HepG2 (cell line): Measurements from ENCODE around the gene VAMP8. TPM values are rescaled to one million over a fixed set of nuclear protein-coding genes. Genes with fewer than 3 reads are reported as not detected.

ENCODE experiments used
- ARID4A ChIP-seq: sonication (generic); formaldehyde crosslinking; IDR thresholded peaks from 2 replicates; pipeline ENCODE4 v1.5.0; 2020; ENCODE audit warnings: mild to moderate bottlenecking, missing genetic modification reagents, borderline replicate concordance
- EEA1 ChIP-seq: sonication (generic); formaldehyde crosslinking; IDR thresholded peaks from 2 replicates; pipeline ENCODE4 v1.5.1; 2020; ENCODE audit warnings: mild to moderate bottlenecking, missing genetic modification reagents, borderline replicate concordance
- HMGXB4 ChIP-seq, 2 experiments: sonication (generic) in 1 of 2; formaldehyde crosslinking in 1 of 2; IDR thresholded peaks; 2 replicates each; pipeline versions ENCODE4 v1.4.0 to v1.6.1; 2018 to 2020; ENCODE audit warnings: missing genetic modification reagents in 2 of 2, borderline replicate concordance in 1 of 2, low read depth in 1 of 2, mild to moderate bottlenecking in 1 of 2, missing biosample characterization in 1 of 2
- HOXA5 ChIP-seq: sonication (generic); formaldehyde crosslinking; IDR thresholded peaks from 2 replicates; pipeline ENCODE4 v1.4.0; 2020; ENCODE audit warnings: missing genetic modification reagents
- IRF2 ChIP-seq: IDR thresholded peaks from 2 replicates; pipeline ENCODE4 v1.6.1; 2018; ENCODE audit warnings: missing genetic modification reagents, missing compliant biosample characterization
- IRF9 ChIP-seq: sonication (generic); formaldehyde crosslinking; IDR thresholded peaks from 2 replicates; pipeline ENCODE4 v1.8.0; 2022; ENCODE audit warnings: missing genetic modification reagents, mild to moderate bottlenecking, borderline replicate concordance
- NFE2 ChIP-seq: sonication (generic); formaldehyde crosslinking; IDR thresholded peaks from 2 replicates; pipeline ENCODE4 v1.4.0; 2020; ENCODE audit warnings: missing genetic modification reagents
- NKX3-1 ChIP-seq: sonication (generic); formaldehyde crosslinking; IDR thresholded peaks from 2 replicates; pipeline ENCODE4 v1.5.0; 2020; ENCODE audit warnings: missing genetic modification reagents
- NR3C1 ChIP-seq: sonication (generic); formaldehyde crosslinking; IDR thresholded peaks from 2 replicates; pipeline ENCODE4 v1.4.0; 2020; ENCODE audit warnings: missing genetic modification reagents
- PCBP1 ChIP-seq: fragments of 200-400 bp; formaldehyde crosslinking; IDR thresholded peaks from 2 replicates; pipeline ENCODE4 v1.6.1; 2017; ENCODE audit warnings: mild to moderate bottlenecking, low read depth, low read length, borderline replicate concordance
- PHF21A ChIP-seq: sonication (generic); formaldehyde crosslinking; IDR thresholded peaks from 2 replicates; pipeline ENCODE4 v1.5.0; 2020; ENCODE audit warnings: mild to moderate bottlenecking, missing genetic modification reagents
- SAFB2 ChIP-seq: sonication (generic); formaldehyde crosslinking; IDR thresholded peaks from 2 replicates; pipeline ENCODE4 v1.5.1; 2020; ENCODE audit warnings: missing genetic modification reagents, low read depth, mild to moderate bottlenecking, borderline replicate concordance
- SRF ChIP-seq: IDR thresholded peaks from 2 replicates; pipeline ENCODE4 v1.6.1; 2011; ENCODE audit warnings: mild to moderate bottlenecking, low read depth, low read length, moderate library complexity
- ZKSCAN1 ChIP-seq: fragments of 150-350 bp; IDR thresholded peaks from 2 replicates; pipeline ENCODE4 v1.6.1; 2014; ENCODE audit warnings: low read length
- ZNF136 ChIP-seq: sonication (generic); formaldehyde crosslinking; IDR thresholded peaks from 2 replicates; pipeline ENCODE4 v1.8.1; 2022; ENCODE audit warnings: low read depth, mild to moderate bottlenecking, moderate library complexity, missing genetic modification reagents
- ZNF720 ChIP-seq: sonication (generic); formaldehyde crosslinking; IDR thresholded peaks from 2 replicates; pipeline ENCODE4 v1.4.0; 2020; ENCODE audit warnings: missing genetic modification reagents
- ZNF768 ChIP-seq: sonication (generic); formaldehyde crosslinking; IDR thresholded peaks from 2 replicates; pipeline ENCODE4 v1.4.0; 2020; ENCODE audit warnings: missing genetic modification reagents
- ZNF770 ChIP-seq: sonication (generic); formaldehyde crosslinking; IDR thresholded peaks from 2 replicates; pipeline ENCODE4 v1.5.0; 2020; ENCODE audit warnings: mild to moderate bottlenecking, missing genetic modification reagents
- polyA plus RNA-seq, 8 experiments: library from polyadenylated mRNA; depleted of rRNA in 3 of 8; stranded (reverse) in 7 of 8; unstranded in 1 of 8; fragments of >200 nt; fragmentation: Illumina TruSeq in 4 of 8; extraction: Trizol in 4 of 8; gene quantifications; 2 replicates each; pipeline versions ENCODE4 v1.2.1 to v1.2.3, GENCODE V29; 2011 to 2016; ENCODE audit warnings: low read depth in 4 of 8, missing spikeins in 1 of 8, mixed read lengths in 1 of 8; ENCODE audit not compliant: insufficient read depth in 1 of 8
- total RNA-seq, 5 experiments: library from RNA; depleted of rRNA; stranded (reverse); fragments of >200 nt; fragmentation: Illumina TruSeq; extraction: Trizol; gene quantifications; 2 replicates each; pipeline ENCODE4 v1.2.3, GENCODE V29; 2016; ENCODE audit warnings: low read depth in 1 of 5

Gene VAMP8
- total and polyA plus RNA-seq, 2 of the 13 experiments (the other 11 are each of a cell fraction or from before 2014, with no cell fraction given) = 83.3 to 157 TPM

GRCh38 chr2:85601771-85602475 is 24.5 kb downstream of the VAMP8 start (continued):
- TF ChIP-seq HMGXB4 (CRISPR knock-in tag; IDR thresholded peaks at IDR 0.05; ENCODE audit: borderline replicate concordance in 1 of 2, low read depth in 1 of 2) = no peak; a peak in 1 of 4 replicates
- no peak for TF ChIP-seq ZNF770 (CRISPR knock-in tag)
- no peak for TF ChIP-seq IRF9 (CRISPR knock-in tag)
- TF ChIP-seq PHF21A (CRISPR knock-in tag) = peak; percentile 49; the same call in 1 of the 2 replicates
- TF ChIP-seq IRF2 (CRISPR knock-in tag) = no peak; the same call in 1 of the 2 replicates
- TF ChIP-seq HOXA5 (CRISPR knock-in tag) = no peak
- peak; percentile 92 for TF ChIP-seq PCBP1
- TF ChIP-seq NR3C1 (CRISPR knock-in tag) = no peak
- 0 out of 2 replicates have a peak, but pooled peaks have one; percentile 8 for TF ChIP-seq ZNF768 (CRISPR knock-in tag)
- no peak for TF ChIP-seq ZKSCAN1
- no peak for TF ChIP-seq ZNF720 (CRISPR knock-in tag)
- TF ChIP-seq SRF = no peak
- TF ChIP-seq NKX3-1 = no peak
- TF ChIP-seq ARID4A (CRISPR knock-in tag) = no peak
- peak; percentile 22; the same call in 1 of the 2 replicates for TF ChIP-seq SAFB2
- TF ChIP-seq NFE2 = no peak
- TF ChIP-seq EEA1 (CRISPR knock-in tag) = no peak
- no peak for TF ChIP-seq ZNF136
